GM19397 (cell line): ENCODE measurements around the gene DMP1.
"Not testable (repeated sequence)": the region's sequence is repeated elsewhere in the genome, so short reads cannot be mapped to it uniquely, and the experiment has no call there.

Source experiments
- ATAC-seq: cut with Tn5 transposase; IDR thresholded peaks from one replicate; pipeline ENCODE4 v1.9.1; 2021; ENCODE audit warnings: mild to moderate bottlenecking, moderate library complexity; ENCODE audit not compliant: unreplicated experiment

The DMP1 gene

DNA sequence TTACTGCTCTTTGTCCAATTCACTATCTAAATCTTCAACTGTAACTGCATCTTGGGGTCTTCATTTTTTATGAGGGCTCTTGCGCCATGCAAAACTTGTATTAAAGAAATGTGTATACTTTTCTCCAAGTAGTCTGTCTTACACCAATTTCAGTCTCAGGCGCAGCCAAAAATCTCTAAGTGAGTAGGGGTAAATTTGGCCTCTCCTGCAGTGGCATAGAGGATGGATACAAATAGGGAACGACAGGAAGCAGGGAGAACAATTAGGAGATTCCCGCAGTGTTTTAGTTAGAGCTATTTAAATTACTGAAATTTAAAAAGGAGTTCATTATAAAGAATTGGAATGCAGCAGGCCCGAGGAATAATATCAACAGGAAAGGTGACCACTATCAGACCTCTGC, 30.2 kb downstream of the DMP1 start:
- ATAC-seq = no peak

GRCh38 chr4:87688316-87688715, 38.2 kb downstream of the DMP1 start:
- no peak for ATAC-seq

DNA sequence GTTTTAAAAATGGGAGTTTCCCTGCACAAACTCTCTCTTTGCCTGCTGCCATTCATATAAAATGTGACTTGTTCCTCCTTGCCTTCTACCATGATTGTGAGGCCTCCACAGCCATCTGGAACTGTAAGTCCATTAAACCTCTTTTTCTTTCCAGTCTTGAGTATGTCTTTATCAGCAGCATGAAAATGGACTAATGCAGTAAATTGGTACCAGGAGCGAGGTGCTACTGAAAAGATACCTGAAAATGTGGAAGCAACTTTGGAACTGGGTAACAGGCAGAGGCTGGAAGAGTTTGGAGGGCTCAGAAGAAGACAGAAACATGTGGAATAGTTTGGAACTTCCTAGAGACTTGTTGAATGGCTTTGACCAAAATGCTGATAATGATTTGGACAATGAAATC, 40.9 kb downstream of the DMP1 start:
- not testable (repeated sequence) for ATAC-seq

DNA sequence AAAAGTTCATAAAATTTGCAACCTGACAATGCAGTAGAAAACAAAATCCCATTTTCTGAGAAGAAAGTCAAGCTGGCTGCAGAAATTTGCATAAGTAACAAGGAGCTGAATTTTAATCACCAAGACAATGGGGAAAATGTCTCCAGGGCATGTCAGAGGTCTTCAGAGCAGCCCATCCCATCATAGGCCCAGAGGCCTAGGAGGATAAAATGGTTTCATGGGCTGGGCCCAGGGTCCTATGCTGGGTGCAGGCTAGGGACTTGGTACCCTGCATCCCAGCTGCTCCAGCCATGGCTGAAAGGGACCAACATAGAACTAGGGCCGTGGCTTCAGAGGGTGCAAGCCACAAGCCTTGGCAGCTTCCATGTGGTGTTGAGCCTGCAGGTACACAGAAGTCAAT, 42.0 kb downstream of the DMP1 start:
- ATAC-seq = not testable (repeated sequence)

DNA sequence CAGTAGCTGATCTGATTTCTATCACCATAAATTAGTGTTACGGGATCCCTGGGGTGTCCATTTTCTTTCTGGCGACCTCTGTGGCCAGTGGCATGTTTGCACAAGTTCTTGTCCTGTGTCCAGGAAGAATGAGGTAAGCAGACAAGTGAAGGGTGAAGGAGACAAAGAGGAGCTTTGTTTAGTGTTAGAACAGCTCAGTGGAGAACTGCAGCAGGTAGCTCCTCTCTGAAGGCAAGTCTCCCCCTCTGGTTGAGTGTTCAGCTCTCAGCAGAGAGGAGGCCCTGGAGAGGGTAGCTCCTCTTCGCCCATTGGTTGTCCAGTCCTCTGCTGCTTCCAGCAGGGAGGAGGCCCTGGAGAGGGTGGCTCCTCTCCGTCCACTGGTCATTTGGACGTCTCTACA, 47.2 kb downstream of the DMP1 start:
- no peak for ATAC-seq

DNA sequence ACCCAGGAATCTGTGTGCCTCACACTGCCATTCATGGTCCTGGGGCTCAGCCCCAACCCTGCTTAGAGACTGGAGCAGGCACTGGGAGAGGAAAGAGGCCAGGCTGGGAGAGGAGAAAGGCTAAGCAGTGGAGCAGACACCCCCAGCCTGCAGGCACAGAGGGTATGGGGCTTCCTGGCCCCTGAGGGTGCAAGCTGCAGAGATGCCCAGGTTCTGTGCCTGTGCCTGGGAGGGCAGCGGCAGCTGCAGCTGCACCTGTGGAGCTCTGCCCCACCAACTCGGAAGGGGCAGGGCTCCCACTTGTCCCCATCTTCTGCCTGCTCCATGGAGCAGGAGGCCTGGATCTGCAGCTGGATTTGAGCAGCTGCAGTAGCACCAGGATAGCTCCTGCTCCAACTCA, 47.9 kb downstream of the DMP1 start:
- ATAC-seq = no peak

DNA sequence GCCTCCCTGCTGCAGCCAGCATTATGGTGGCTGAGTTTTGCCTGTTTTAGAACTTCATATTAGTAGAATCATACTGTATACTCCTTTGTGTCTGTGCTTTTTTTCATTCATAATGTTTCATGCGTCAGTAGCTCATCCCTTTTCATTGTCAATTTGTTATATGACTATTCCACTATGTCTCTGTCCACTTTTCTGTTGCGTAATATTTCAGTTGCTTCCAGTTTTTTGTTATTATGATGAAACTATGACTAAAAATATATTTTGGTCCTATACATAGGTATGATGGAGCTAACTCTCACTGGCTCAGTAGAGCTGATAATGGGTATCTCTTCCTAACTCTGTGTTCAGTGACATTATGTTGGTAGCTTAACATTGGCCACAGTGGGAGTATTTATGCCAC, 48.3 kb downstream of the DMP1 start:
- ATAC-seq = no peak

DNA sequence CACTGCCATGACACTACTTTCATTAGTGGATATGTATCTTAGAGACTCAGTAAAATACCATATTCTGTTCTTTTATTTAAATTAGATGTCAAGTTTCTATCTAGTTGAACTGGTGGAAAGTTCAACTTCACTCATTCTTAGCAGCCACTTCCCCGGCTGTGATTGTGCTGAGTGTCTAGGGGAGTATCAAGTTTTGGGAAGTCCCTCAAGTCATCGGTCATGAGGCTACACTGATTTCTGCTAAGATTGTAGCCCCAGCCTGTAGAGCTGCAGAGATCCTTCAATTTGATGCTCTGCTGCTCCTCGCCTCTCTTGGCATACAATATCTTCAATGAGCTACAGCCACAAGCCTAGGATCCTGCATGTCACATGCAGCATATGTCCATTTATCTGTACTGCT, 53.9 kb downstream of the DMP1 start:
- no peak for ATAC-seq

GRCh38 chr4:87707279-87707918, 57.3 kb downstream of the DMP1 start:
- no peak for ATAC-seq
